Stimulated activated CD8-positive, alpha-beta memory T cell treated with anti-CD3 and anti-CD28 coated beads, Interleukin-12 subunit alpha, Interleukin-12 subunit beta, amount 100 ng/mL, for 4 hours (primary cell): ENCODE results near the gene IL34.
"Not testable (repeated sequence)": the region's sequence is repeated elsewhere in the genome, so short reads cannot be mapped to it uniquely, and the experiment has no call there.

Experiments
- DNase-seq: peaks from one replicate; pipeline ENCODE4 v3.0.0-alpha.2; 2020; ENCODE audit warnings: low read depth

IL34 gene

DNA sequence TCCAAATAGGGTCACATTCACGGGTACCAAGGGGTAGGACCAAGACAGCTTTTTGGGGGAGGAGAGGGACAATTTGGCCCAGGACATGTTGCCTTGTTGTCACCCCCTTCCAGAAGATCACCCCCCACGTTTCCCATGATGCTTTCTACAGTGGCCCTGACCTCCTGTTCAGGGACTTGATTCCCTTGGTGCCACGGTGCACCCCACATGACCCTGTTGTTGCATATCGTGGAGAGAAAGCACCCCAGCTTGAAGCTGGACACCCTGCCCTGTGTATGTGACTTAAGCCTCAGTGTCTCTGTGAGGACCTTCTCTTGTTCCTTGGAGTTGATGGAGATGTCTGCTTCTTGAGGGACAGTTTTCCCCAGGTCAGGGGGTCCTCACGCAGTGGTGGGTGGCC lies 12.6 kb downstream of the IL34 start:
- DNase-seq: no peak

GRCh38 chr16:70659546-70659945 lies 13.2 kb downstream of the IL34 start:
- DNase-seq: no peak

DNA sequence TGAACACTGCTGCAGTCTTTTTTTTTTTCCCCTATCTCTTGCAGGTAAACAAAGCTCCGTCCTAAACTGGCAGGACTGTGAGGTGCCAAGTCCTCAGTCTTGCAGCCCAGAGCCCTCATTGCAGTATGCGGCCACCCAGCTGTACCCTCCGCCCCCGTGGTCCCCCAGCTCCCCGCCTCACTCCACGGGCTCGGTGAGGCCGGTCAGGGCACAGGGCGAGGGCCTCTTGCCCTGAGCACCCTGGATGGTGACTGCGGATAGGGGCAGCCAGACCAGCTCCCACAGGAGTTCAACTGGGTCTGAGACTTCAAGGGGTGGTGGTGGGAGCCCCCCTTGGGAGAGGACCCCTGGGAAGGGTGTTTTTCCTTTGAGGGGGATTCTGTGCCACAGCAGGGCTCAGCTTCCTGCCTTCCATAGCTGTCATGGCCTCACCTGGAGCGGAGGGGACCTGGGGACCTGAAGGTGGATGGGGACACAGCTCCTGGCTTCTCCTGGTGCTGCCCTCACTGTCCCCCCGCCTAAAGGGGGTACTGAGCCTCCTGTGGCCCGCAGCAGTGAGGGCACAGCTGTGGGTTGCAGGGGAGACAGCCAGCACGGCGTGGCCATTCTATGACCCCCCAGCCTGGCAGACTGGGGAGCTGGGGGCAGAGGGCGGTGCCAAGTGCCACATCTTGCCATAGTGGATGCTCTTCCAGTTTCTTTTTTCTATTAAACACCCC lies 13.8 kb downstream of the IL34 start:
- DNase-seq: no peak

DNA sequence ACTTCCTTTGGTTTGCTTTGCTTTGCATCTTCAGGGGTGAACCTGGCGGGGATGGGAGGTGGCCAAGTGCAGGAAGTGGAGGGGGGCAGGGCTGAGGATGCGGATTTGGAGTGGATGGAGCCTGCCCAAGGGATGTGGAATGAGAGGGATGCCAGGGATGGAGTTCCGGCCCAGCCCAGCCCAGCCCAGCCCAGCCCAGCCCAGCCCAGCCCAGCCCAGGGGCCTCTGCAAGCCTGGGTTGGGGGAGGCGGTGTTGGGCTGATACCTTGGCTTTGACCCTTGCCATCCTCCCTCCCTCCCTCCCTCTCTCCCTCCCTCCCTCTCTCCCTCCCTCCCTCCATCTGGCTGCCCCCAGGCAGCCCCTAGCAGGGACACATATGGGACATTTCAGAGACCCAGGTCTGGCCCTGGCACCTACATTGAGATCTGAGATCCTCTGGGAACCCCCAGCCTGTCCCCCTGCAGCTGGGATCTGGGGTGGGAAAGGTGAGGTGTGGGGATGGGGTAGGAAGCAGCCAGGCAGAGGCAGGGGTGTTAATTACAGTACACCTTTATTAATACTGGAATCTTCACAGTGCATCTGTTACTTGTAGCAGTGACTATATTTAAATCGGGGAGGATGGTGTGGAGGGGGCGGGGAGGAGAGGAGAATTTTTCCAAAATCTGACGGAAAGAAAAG lies 14.5 kb downstream of the IL34 start:
- no peak for DNase-seq

GRCh38 chr16:70661534-70661917 lies 15.2 kb downstream of the IL34 start:
- DNase-seq: no peak

- no peak for DNase-seq
Observed at GRCh38 chr16:70661918-70662641, 15.7 kb downstream of the IL34 start.

GRCh38 chr16:70662991-70663523 lies 16.7 kb downstream of the IL34 start:
- DNase-seq: no peak

- DNase-seq: no peak
Observed at GRCh38 chr16:70663524-70664324, 17.4 kb downstream of the IL34 start.

DNA sequence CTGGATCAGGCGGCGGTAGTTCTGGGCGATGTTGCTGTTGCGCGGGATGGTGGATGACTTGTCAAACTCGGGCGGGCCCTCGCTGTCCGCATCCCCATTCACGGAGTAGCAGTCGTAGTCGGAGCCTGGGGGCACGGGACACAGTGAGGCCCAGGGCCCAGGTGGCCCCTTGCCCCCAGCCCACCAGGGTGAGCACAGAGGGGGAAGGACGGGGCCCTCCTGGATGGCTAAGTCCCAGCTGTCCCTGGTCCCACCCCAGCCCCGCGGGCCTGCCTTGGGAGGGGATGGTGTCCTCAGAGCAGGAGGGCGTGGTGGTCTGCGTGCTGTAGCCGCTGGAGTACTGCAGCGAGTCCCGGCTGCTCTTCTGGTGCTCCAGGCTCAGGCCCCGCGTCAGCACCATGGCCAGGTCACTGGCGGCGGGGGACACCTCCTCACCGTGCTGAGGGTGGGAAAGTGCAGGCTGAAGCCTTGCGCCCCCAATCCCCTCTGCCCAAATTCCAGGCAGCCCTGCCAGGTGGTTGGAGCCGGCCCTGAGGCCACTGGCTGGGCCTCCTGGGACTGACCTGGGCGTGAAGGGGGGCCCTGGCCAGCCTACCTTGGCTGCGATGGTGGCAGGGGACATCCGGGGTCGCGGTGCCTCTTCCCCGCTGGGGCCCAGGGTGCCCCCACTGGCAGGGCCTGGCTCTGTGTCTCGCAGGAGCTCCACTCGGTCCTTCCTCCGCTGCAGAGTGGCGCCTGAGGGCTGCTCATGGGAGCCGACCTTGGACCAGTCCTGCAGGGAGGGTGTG lies 18.2 kb downstream of the IL34 start:
- no peak for DNase-seq

- no peak for DNase-seq
Observed at GRCh38 chr16:70665113-70665694, 18.8 kb downstream of the IL34 start.

GRCh38 chr16:70665806-70666735 lies 19.7 kb downstream of the IL34 start:
- DNase-seq: no peak

DNA sequence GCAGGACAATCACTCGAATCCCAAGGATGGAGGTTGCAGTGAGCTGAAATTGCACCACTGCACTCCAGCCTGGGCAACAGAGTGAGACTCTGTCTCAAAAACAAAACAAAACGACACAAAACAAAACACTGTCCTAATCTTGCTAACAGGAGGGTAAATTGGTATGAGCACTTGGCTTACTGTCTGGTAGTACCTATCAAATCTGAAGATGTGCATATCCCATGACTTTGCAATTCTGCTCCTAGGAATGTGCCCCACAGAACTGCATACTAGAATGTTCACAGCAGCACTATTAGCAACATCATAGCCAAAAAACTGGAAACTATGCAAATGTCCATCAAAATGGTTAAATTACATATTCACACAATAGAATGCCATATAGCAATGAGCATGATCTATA lies 23.8 kb downstream of the IL34 start:
- DNase-seq: no peak

- not testable (repeated sequence) for DNase-seq
Observed at GRCh38 chr16:70670938-70671337, 24.6 kb downstream of the IL34 start.

DNA sequence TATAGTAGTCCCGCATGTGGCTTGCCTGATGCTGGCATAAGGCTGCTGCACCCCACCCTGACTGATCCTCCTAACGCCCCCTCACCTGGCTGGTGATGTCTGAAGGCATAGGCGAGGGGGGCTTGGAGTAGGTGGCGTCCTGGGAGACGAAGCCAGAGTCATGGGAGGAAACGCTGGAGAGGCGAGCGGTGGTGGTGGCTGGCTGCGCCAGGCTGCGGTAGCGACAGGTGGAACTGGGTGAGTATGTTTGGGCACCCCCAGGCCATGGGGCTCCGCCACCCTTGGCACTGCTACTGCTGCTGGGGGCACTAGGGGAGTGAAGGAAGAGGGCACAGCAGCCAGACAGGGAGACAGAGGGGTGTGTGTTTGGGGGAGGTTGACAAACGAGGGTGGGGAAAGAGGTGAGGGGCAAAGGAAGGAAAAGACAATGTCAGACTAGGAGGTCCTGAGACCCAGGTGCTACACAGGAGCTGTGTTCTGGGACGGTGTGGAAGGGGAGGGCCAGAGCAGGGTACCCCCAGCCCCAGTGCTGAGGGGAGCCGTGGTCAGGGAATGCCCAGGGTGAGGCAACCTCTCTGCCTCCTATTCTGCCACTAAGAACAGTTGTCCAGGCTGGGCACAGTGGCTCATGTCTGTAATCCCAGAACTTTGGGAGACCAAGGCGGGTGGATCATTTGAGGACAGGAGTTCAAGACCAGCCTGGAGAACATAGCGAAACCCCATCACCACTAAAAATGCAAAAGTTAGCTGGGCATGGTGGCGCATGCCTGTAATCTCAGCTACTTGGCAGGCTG lies 28.1 kb downstream of the IL34 start:
- no peak for DNase-seq

GRCh38 chr16:70675851-70676513 lies 29.6 kb downstream of the IL34 start:
- DNase-seq: no peak

DNA sequence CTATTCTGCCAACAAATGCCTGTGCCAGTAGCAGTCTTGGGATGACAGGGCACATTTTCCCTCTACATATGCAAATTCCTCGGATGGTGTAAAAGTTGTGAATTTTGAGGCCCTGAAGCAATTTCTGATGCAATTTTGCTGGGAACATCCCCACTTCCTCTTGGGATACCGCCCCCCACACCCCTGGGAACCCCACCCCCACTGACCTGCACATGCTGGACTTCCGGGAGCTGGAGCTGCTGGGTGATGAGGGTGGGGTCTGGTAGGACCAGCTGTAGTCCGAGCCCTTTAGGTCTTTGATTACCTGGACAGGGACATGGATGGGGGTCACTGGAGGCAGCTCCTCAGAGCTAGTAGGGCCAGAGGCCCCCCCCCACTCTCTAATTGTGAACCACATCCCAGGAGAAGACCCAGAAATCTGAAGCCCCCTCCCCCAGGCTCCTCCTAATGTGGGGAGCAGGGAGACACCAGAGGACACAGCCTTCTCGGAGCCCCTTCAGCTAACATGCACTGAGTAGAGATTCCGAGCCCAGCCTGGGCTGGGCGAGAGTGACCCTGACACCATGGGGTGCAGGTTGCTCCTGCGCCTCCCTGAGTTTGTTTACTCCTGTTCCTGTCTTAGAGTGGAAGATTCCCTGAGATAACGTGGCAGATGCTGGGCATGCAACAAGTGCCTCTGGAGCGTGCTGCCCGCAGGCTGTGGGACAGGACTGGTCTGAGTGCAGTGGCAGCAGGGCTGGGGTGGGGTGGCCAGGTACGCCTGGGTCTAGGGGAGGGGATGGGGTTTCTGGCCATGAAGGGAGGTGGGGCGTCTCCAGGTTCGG lies 30.5 kb downstream of the IL34 start:
- DNase-seq: no peak

DNA sequence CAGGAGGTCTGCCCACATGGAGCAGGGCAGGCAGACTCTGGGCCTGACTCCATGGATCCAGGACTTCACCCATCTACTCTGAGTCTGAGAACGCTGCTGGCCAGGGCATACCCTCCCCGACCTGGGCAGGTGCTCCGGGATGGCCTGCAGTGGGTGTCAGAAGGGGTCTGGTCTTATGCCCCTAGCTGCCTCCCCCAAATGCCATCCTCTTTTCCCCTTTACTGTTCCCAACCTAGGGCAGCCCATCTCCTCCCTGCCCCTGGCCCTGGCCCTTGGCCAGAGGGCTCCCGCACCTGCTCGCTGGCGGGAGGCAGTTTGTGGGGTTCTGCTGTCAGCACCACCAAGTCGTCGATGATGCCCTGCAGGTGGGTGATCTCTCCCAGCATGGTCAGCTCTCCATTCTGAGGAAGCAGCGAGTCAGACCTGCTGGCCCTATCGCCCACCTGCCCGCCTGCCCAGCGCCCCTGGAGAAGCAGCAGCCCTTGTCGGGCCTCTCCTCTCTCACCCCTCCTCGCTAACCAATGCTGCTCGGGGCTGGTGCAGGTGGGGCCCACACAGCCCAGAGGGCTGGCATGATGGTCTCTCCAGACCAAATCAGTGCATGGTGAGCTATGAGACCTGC lies 31.3 kb downstream of the IL34 start:
- DNase-seq: no peak
